Heart left ventricle (tissue), 16 donors: ENCODE data around the gene NAALADL1. TPM values are rescaled to one million over a fixed set of nuclear protein-coding genes. Genes with fewer than 3 reads are reported as not detected.
"Not testable (repeated sequence)": the region's sequence is repeated elsewhere in the genome, so short reads cannot be mapped to it uniquely, and the experiment has no call there.

ENCODE experiments used
- ATAC-seq, 4 donors: fragments of 200-7000 bp; cut with Tn5 transposase; one replicate each; pipeline ENCODE4 v1.9.1; 2020 to 2022; ENCODE audit warnings: moderate library complexity in 4 of 4, mild to moderate bottlenecking in 3 of 4, moderate number of reproducible peaks in 1 of 4
- DNase-seq, 5 donors: peaks; one replicate each; pipeline ENCODE4 v3.0.0-alpha.2; 2020
- H3K27ac ChIP-seq, 12 donors: fragments of 200-600 bp; sonication (generic) in 4 of 12; one replicate each; pipeline versions ENCODE4 v1.5.0 to v1.8.0; 2016 to 2022; ENCODE audit warnings: mild to moderate bottlenecking in 2 of 12
- H3K27me3 ChIP-seq, 9 donors: fragments of 200-600 bp; sonication (generic) in 2 of 9; one replicate each; pipeline versions ENCODE4 v1.5.1 to v1.8.0; 2016 to 2022; ENCODE audit warnings: mild to moderate bottlenecking in 3 of 9
- H3K36me3 ChIP-seq, 9 donors: fragments of 200-600 bp; sonication (generic) in 2 of 9; one replicate each; pipeline versions ENCODE4 v1.5.0 to v1.8.0; 2018 to 2022; ENCODE audit warnings: mild to moderate bottlenecking in 2 of 9
- H3K4me1 ChIP-seq, 12 donors: fragments of 200-600 bp; sonication (generic) in 4 of 12; one replicate each; pipeline versions ENCODE4 v1.5.0 to v1.8.0; 2016 to 2022; ENCODE audit warnings: mild to moderate bottlenecking in 3 of 12
- H3K4me3 ChIP-seq, 12 donors: fragments of 200-600 bp; sonication (generic) in 4 of 12; one replicate each; pipeline versions ENCODE4 v1.5.0 to v1.8.0; 2017 to 2022; ENCODE audit warnings: mild to moderate bottlenecking in 9 of 12, moderate library complexity in 4 of 12
- H3K9me3 ChIP-seq, 12 donors: fragments of 200-600 bp; sonication (generic) in 4 of 12; one replicate each; pipeline versions ENCODE4 v1.5.0 to v1.8.0; 2016 to 2022; ENCODE audit warnings: mild to moderate bottlenecking in 1 of 12
- CTCF ChIP-seq, 12 donors: fragments of 200-600 bp; sonication (generic) in 4 of 12; IDR thresholded peaks; one replicate each; pipeline versions ENCODE4 v1.5.0 to v1.8.0; 2018 to 2022; ENCODE audit warnings: antibody characterized with exemption in 12 of 12, mild to moderate bottlenecking in 5 of 12
- POLR2A ChIP-seq, 2 donors: fragments of 450-650 bp; IDR thresholded peaks; one replicate each; pipeline ENCODE4 v1.6.1; 2017; ENCODE audit warnings: antibody characterized with exemption in 2 of 2, mild to moderate bottlenecking in 2 of 2, moderate library complexity in 2 of 2
- WGBS, 4 donors: extraction: QIAGEN DNeasy Blood & Tissue Kit in 2 of 4; methylation state at CpG; one replicate each; pipeline versions ENCODE4 v1.1.5 to v1.1.7; 2013 to 2018; 5-methylcytosine and 5-hydroxymethylcytosine counted together
- intact Hi-C, 10 donors: fragments of 100-400 bp; cut with DNase I; formaldehyde crosslinking; loops; one replicate each; pipeline versions ENCODE4 v1.11.1 to v1.14.2; 2022
- polyA plus RNA-seq, 2 donors: library from polyadenylated mRNA; stranded (reverse); fragments of 200-250 nt; gene quantifications; one replicate each; pipeline ENCODE4 v1.2.3, GENCODE V29; 2013
- total RNA-seq, 9 donors: library from RNA; depleted of rRNA in 2 of 9; stranded (reverse); fragments of >200 nt in 2 of 9; fragmentation: NEBNext Ultra II Directional in 3 of 9; extraction: Animal tissue kit (Norgen Biotek cat#: 25700) in 3 of 9; gene quantifications; one replicate each; pipeline versions ENCODE4 v1.1.0 to v1.2.4, GENCODE V29; 2016 to 2023
- donor health status: ischemic (EF 13 %, LVEDD 7.1; RV severe dilation, severe dysfunction).
- donor health status: healthy with polysubstance abuse.
- donor health status: DM: no; HTN: yes; CAD: no.
- donor health status: DM: no; HTN: no; CAD: no.
- donor health status: ischemic (EF 25% LVEDD 6.9; RV normal size, moderate dysfunction).
- donor health status: ischemic (EF 25% LVEDD 5.7; RV mildly dilated, moderate dysfunction).
- donor health status: healthy.
- donor health status: DM: yes; HTN: yes; CAD: no.
- donor health status: ischemic (EF 35%, LVEDD 5.7; RV mildly dilated, moderate dysfunction).
- donor health status: nonischemic (EF 11% LVEDD 7.7; RV severe dilation, severe dysfunction).
- donor health status: DM: yes; HTN: yes; CAD: no.
- donor health status: PGD.
- donor health status: ischemic (EF 29% LVEDD 5.4; RV normal size, mild dysfunction).
- donor health status: nonischemic (EF 23%, LVEDD 6.1; RV moderate dilation, normal function).

Gene NAALADL1
- total and polyA plus RNA-seq, 11 donors = 2.6 to 7.4 (median 3.4) TPM

DNA sequence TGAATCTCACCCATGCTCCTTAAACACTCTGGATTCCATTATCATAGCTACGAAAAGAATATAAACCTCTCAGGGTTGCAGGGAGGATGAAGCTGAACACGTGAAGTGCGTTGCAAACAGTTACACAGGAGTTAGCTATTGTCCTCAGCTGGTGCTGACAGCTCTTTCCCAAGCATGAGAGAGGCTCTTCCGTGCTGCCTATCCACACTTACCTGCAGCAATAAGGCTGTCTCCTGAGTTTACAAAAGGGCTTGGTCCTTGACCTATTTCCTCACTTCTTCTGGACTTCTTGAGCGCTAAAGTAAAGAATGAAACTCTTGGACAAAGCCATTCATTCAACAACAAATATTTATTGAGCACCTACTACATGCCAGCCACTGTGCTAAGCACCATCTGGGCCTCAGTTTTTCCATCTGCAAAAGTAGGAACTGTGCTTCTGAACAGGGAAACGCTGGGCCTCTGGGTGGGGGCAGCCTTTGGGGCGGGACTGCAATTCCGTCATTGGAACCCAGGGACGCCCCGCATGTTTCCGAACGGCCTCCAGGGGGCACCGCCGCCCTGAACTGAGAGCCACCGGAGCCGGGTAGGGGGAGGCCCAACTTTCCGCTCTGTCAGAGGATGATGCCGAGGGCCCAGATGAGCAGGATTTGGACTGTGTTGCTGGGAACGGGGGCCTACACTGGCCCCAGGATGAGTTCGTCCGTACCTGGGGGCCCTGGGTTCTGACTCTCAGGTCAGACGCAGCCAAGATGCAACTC is 45.0 kb downstream of the NAALADL1 start:
- peak; percentile 49 to 85 (median 72) for TF ChIP-seq CTCF (IDR thresholded peaks at IDR 0.05)
- no peak for TF ChIP-seq POLR2A (IDR thresholded peaks at IDR 0.05)
- H3K27me3 ChIP-seq = no peaks in the 10 kb centered on the region
- peak overlapping the region; percentile 61 to 89 (median 80) for H3K4me3 ChIP-seq
- H3K27ac ChIP-seq = peak overlapping the region; percentile 92 to 100 (median 99)
- DNase-seq (peak; percentile 92 to 94 (median 93)), ATAC-seq (peak; percentile 87 to 96 (median 92))
- 13 to 20% (median 16%) methylated on average over 17 to 22 of the region's 22 CpGs for WGBS, 4 donors
- H3K4me1 ChIP-seq = peaks cover 0 to 30% (median 14%) of the 10 kb centered on the region in 12 donors
- peaks cover 0 to 9% (median under 1%) of the 10 kb centered on the region in 9 donors for H3K36me3 ChIP-seq
- intact Hi-C loops = loop anchor here (2.0 to 10.0 kb wide), 12 partner anchors 69 to 169 kb away; partner anchors contain the start of genes ZNHIT2 (in 5 of the 10), CDC42BPG (in 4 of the 10), CDCA5 (in 4 of the 10) and PPP2R5B (in 4 of the 10)
- H3K9me3 ChIP-seq = no peaks in the 10 kb centered on the region

- no peak for TF ChIP-seq POLR2A (IDR thresholded peaks at IDR 0.05)
- no peak for TF ChIP-seq CTCF (IDR thresholded peaks at IDR 0.05)
- ATAC-seq (no peak), DNase-seq (no peak)
- no peaks in the 10 kb centered on the region for H3K9me3 ChIP-seq
- no peaks in the 10 kb centered on the region for H3K36me3 ChIP-seq
- 81 to 89% (median 88%) methylated on average over 2 of the region's 2 CpGs for WGBS, 4 donors
- H3K4me3 ChIP-seq = no peak overlapping the region
- peaks cover 0 to 13% (median 5%) of the 10 kb centered on the region in 12 donors for H3K4me1 ChIP-seq
- intact Hi-C loops = loop anchor here in 1 of 10 donors (10.0 kb wide), 1 partner anchor 164 kb away; the partner anchor contains the start of gene CDC42BPG
- no peaks in the 10 kb centered on the region for H3K27me3 ChIP-seq
- no peak overlapping the region for H3K27ac ChIP-seq
These were observed 49.5 kb downstream of the NAALADL1 start for GRCh38 chr11:65008873-65009272.

- Histone ChIP-seq H3K36me3 (no peaks in the 10 kb centered on the region), H3K27me3 (no peaks in the 10 kb centered on the region), H3K9me3 (no peaks in the 10 kb centered on the region), H3K27ac (no peak overlapping the region), H3K4me3 (no peak overlapping the region), H3K4me1 (peaks cover 0 to 9% (median 1%) of the 10 kb centered on the region in 12 donors)
- 66 to 78% (median 72%) methylated on average over 7 of the region's 7 CpGs for WGBS, 4 donors
- no peak for TF ChIP-seq POLR2A (IDR thresholded peaks at IDR 0.05)
- intact Hi-C loops = loop anchor here in 1 of 10 donors (10.0 kb wide), 1 partner anchor 163 kb away; the partner anchor contains the start of gene CDC42BPG
- DNase-seq (no peak), ATAC-seq (no peak)
These were observed 50.3 kb downstream of the NAALADL1 start for GRCh38 chr11:65008016-65008415.

- not testable (repeated sequence) for DNase-seq, H3K27ac ChIP-seq, H3K4me1 ChIP-seq, H3K27me3 ChIP-seq, H3K4me3 ChIP-seq, H3K36me3 ChIP-seq, H3K9me3 ChIP-seq, ATAC-seq
- WGBS, 4 donors = 70 to 78% (median 75%) methylated on average over 3 of the region's 3 CpGs
- intact Hi-C loops = loop anchor here in 1 of 10 donors (10.0 kb wide), 1 partner anchor 159 kb away; the partner anchor contains the start of gene CDC42BPG
These were observed 54.4 kb downstream of the NAALADL1 start for GRCh38 chr11:65003968-65004367.

DNA sequence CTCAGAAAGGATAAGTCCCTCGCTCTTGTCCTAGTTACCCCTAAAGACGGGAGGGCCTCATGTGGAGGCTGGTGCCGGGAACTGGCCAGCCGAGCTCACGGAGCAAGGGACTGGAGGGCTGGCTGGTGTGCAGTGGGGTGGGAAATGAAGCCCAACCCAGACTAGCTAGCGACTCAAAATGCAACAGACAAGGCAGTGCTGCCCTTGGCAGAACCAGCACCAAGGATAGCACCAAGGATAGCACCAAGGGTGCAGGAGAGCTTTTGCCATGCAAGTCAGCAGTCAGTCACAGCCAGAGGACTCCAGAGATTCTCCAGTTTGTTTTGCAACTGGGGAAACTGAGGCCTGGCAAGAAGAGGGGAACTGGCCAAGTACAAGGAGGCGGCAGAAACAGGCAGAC is 55.1 kb downstream of the NAALADL1 start:
- DNase-seq = no peak
- H3K4me3 ChIP-seq = no peak overlapping the region
- H3K4me1 ChIP-seq = peaks cover 0 to 11% (median 0%) of the 10 kb centered on the region in 12 donors
- WGBS, 4 donors = 62 to 70% (median 66%) methylated on average over 6 to 7 of the region's 7 CpGs
- intact Hi-C loops = loop anchor here in 1 of 10 donors (10.0 kb wide), 1 partner anchor 158 kb away; the partner anchor contains the start of gene CDC42BPG
- no peaks in the 10 kb centered on the region for H3K9me3 ChIP-seq
- H3K27me3 ChIP-seq = no peaks in the 10 kb centered on the region
- TF ChIP-seq POLR2A (IDR thresholded peaks at IDR 0.05) (no peak), CTCF (IDR thresholded peaks at IDR 0.05) (no peak)
- no peaks in the 10 kb centered on the region for H3K36me3 ChIP-seq
- H3K27ac ChIP-seq = no peak overlapping the region
- ATAC-seq = no peak
